ENCODE data around the gene ATG16L2.

GRCh38 chr11:72829178-72829577 is 15.0 kb downstream of the ATG16L2 start:
- TF ChIP-seq CTCF (IDR thresholded peaks at IDR 0.05): no peak
- TF ChIP-seq POLR2A (IDR thresholded peaks at IDR 0.05): no peak
